ENCODE results near the gene ADCY3. TPM values are rescaled to one million over a fixed set of nuclear protein-coding genes. Genes with fewer than 3 reads are reported as not detected.

The ADCY3 gene
- total and polyA plus RNA-seq, 10 of the 15 experiments (the other 5 are each of a cell fraction or from before 2014, with no cell fraction given), result 2.8 to 102 (median 50.4) TPM

GRCh38 chr2:24885221-24886125 is 34.6 kb downstream of the ADCY3 start (continued):
- TF ChIP-seq NKRF (conservative IDR thresholded peaks at IDR 0.05) (no peak), TCF12 (IDR thresholded peaks at IDR 0.05; ENCODE audit: low read depth, low read length) (peak; percentile 85), ZNF592 (IDR thresholded peaks at IDR 0.05) (no peak), CBX5 (IDR thresholded peaks at IDR 0.05; ENCODE audit: low read depth) (no peak), CEBPB (IDR thresholded peaks at IDR 0.05; ENCODE audit: borderline replicate concordance in 1 of 2, low read depth in 2 of 2, low read length in 2 of 2) (no peak), SUZ12 (IDR thresholded peaks at IDR 0.05; ENCODE audit: unreplicated experiment) (no peak), RCOR1 (conservative IDR thresholded peaks at IDR 0.05; ENCODE audit: low read depth, low read length) (no peak), RELB (IDR thresholded peaks at IDR 0.05; ENCODE audit: low read depth) (no peak), SIX5 (IDR thresholded peaks at IDR 0.05; ENCODE audit: low read depth, low read length, severe bottlenecking) (no peak), BCL11A (IDR thresholded peaks at IDR 0.05; ENCODE audit: low read depth, low read length) (no peak), KLF5 (IDR thresholded peaks at IDR 0.05; ENCODE audit: partially characterized antibody) (no peak), TCF3 (IDR thresholded peaks at IDR 0.05; ENCODE audit: borderline replicate concordance, insufficient read depth, low read depth, low read length) (peak; percentile 83; the same call in 1 of the 2 replicates), ATF2 (IDR thresholded peaks at IDR 0.05; ENCODE audit: low read length) (no peak), NFYB (IDR thresholded peaks at IDR 0.05; ENCODE audit: insufficient read depth, low read depth, low read length) (no peak)
- TF ChIP-seq, protein P1, sequence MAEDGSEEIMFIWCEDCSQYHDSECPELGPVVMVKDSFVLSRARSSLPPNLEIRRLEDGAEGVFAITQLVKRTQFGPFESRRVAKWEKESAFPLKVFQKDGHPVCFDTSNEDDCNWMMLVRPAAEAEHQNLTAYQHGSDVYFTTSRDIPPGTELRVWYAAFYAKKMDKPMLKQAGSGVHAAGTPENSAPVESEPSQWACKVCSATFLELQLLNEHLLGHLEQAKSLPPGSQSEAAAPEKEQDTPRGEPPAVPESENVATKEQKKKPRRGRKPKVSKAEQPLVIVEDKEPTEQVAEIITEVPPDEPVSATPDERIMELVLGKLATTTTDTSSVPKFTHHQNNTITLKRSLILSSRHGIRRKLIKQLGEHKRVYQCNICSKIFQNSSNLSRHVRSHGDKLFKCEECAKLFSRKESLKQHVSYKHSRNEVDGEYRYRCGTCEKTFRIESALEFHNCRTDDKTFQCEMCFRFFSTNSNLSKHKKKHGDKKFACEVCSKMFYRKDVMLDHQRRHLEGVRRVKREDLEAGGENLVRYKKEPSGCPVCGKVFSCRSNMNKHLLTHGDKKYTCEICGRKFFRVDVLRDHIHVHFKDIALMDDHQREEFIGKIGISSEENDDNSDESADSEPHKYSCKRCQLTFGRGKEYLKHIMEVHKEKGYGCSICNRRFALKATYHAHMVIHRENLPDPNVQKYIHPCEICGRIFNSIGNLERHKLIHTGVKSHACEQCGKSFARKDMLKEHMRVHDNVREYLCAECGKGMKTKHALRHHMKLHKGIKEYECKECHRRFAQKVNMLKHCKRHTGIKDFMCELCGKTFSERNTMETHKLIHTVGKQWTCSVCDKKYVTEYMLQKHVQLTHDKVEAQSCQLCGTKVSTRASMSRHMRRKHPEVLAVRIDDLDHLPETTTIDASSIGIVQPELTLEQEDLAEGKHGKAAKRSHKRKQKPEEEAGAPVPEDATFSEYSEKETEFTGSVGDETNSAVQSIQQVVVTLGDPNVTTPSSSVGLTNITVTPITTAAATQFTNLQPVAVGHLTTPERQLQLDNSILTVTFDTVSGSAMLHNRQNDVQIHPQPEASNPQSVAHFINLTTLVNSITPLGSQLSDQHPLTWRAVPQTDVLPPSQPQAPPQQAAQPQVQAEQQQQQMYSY (CRISPR knock-in tag; IDR thresholded peaks at IDR 0.05), result no peak
